Inflammatory macrophage (primary cell): ENCODE measurements around the gene CDK14.

Source experiments
- DNase-seq, 2 donors: peaks; one replicate each; pipeline ENCODE4 v3.0.0-alpha.2; 2020 to 2022
- total RNA-seq, 18 experiments: gene quantifications; one replicate each; lab custom pipeline; 2026; ENCODE audit warnings: mixed read lengths in 6 of 18, inconsistent platforms in 2 of 18; lab: John Stamatoyannopoulos, UW

The CDK14 gene
- total RNA-seq, result 41.2 to 110 (median 70.5) reads per million in 18 experiments

DNA sequence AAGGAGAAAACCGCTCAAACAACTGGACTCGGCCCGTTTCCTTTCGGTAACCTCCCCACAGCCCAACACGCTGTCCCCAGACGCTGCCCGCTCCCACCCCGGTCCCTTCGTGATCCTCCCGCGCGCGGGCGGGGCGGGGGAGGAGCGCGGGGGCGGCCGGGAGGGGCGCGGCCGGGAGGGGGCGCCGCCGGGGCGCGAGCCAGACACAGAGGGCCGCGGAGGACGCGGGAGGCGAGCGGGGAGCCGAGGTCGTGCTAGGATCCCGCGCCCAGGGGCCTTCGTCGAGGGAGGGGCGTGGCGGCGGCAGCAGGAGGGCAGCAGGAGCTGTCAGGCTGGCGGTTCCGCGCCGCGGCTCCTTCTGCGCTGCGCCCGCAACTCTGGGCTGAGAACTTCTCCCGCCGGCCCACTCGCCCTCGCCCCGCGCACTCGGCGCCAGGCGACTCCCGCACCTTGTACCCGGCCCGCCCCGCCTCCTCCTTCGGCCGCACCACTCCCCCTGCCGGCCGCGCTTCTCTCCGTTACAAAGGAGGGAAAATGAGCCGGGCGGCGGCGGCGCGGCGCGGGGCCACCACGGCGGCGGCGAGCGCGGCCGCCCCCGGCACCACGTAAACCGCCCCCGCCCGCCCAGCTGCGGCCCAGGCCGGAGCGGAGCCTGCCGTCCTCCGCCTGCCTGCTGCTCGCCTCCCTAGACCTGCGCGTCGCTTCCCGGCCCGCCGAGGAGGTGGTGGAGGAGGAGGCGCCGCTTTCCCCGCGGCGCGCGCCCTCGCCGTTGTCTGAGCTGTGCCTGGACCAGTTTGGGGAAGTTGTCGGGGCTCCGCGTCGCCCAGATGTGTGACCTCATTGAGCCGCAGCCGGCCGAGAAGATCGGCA is at the start of gene CDK14:
CDK14 (plus strand) TSS at position 521 of the 870 bp plus-strand sequence; CDS start at position 828, 307 bp downstream.
- DNase-seq, result peak; percentile 86 to 94

DNA sequence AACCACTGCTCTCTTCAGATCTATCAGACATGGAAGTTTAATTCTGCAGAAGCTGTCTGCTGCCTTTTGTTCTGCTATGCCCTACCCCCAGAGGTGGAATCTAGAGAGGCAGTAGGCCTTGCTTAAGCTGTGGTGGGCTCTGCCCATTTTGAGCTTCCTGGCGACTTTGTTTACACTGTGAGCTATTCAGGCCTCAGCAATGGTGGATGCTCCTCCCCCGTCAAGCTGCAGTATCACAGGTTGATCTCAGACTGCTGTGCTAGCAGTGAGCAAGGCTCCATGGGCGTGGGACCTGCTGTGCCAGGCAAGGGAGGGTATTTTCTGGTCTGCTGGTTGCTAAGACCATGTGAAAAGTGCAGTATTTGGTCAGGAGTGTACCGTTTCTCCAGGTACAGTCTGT is 45.1 kb upstream of the CDK14 start:
- no peak for DNase-seq

- DNase-seq, result peak in 1 of 2 donors; percentile 47
Observed at GRCh38 chr7:90552521-90552920, 43.6 kb upstream of the CDK14 start.

GRCh38 chr7:90560730-90561129 is 35.4 kb upstream of the CDK14 start:
- no peak for DNase-seq

DNA sequence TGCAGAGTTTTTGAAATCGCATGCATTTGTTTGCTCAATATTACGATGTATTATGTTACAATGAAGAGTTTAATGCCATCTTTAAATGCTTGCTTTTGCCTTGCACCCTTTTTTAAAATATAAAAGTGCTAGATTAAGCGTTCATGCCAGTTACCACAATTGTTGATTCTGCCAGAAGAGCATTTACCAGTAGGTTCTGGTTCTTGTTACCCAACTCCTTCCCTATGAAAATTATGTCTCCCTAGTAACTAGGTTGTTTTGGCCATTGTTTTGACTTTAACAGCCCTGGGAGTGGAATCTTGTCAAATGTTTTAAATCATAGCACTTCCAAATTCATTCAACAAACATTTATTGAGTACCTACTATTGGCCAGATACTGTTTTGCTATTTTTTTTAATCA is 32.8 kb upstream of the CDK14 start:
- no peak for DNase-seq

- DNase-seq, result no peak
Observed at GRCh38 chr7:90564455-90564854, 31.7 kb upstream of the CDK14 start.

- peak; percentile 55 to 88 for DNase-seq
Observed at GRCh38 chr7:90568213-90568612, 27.9 kb upstream of the CDK14 start.

- no peak for DNase-seq
Observed at GRCh38 chr7:90569368-90569767, 26.8 kb upstream of the CDK14 start.

- no peak for DNase-seq
Observed at GRCh38 chr7:90570373-90570959, 25.7 kb upstream of the CDK14 start.

DNA sequence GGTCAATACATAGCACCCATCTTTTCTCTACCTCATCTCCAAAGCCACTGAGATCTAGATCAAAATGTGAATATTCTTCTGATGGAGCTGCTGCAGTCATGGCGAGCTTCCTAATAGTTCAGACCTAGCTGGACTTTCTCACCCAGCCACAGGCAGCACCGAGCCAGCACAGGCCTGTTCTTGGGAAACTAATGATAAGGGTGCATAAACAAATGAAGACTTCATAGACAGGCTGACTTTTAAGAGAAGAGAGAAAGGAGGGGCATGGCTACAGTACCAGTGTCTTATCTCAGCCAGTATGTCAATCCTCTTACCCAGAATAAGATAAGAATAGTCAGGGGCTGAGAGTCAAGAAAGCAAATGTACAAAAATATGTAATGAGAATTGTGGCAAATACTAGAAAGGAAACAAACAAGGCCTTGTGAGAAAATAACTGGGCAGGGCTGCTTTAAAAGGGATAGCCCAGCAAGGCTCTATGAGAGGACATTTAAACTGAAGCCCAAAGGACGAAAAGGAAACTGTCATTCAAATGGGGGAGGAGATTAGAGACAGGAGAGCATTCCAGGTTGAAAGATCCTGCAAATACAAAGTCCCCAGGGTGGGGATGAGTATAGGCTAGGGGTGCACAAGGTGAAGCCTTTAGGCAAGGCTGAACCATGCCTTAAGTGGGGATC is 21.8 kb upstream of the CDK14 start:
- DNase-seq, result no peak

DNA sequence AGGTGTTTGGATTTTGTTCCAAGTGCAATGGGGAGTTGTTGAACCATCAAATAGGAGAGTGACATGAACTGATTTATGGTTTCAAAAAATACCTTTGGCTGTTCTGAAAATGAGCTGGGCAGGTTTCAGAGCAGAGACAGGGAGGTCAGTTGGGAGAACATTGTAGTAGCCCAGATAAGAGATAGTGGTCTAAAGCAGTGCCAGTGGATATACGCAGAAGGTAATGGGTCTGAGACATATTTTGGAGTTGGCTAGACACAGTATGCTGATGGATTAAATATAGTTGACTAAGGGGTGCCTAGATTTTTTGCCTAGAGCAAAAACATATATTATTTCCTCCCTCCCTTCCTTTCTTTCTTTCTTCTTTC is 21.3 kb upstream of the CDK14 start:
- DNase-seq, result no peak

DNA sequence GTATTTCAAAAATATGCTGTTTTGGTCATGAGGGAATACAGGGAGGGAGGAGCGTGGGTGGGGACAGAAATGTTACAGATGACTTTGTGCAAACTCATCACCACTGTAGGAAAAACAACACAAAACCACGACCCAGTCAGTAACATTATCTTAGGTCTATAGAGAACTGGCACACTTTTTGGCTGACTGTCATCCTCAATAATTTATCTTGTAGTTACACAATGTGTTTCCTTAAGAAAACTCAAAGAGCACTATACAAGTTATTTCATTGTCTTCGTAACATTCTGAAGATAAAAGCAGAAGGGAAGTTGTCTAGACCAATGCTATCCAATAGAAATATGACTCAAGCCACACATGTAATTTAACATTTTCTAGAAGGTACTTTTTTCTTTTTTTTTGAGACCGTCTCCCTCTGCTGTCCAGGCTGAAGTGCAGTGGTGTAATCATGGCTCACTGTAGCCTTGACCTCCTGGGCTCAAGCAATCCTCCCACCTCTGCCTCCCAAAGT is 16.9 kb upstream of the CDK14 start:
- DNase-seq, result peak; percentile 39 to 70

DNA sequence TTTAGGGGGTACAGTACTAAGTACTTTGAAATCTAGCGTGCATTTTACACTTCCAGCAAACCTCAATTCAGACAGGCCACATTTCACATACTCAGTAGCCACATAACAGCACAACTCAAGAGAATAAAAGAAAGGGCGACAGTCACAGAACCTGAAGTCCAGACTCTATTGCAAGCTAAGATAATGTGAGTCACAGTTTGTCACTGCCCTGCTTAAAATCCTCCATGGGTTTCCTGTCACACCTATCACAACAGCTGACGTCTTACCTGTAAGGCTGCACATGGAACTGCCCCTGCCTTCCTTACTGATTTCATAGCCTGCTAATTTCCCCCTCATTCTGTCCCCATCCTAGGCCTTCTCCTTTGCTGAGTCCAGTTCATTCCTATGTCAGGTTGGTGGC is 16.1 kb upstream of the CDK14 start:
- peak in 1 of 2 donors; percentile 1 for DNase-seq

- peak; percentile 55 to 93 for DNase-seq
Observed at GRCh38 chr7:90582164-90582563, 14.0 kb upstream of the CDK14 start.

DNA sequence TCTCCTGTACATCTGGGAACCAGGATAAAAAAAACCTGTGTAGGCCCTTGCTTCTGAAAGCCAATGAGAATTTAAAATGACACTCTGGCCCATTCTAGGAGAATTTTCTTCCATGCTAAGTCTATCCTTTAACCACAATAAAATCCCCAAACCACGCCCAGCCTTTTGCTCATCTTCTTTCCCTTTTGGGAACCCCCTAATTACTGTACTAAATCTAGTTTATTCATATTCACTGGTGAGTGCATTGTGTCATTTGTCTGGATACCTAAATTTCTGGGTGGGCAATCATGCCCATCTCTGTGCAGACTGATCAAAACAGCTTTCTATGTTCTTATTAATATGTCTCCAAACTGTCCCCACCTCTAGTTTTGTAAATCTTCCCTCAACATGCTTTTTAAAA is 11.7 kb upstream of the CDK14 start:
- no peak for DNase-seq

- no peak for DNase-seq
Observed at GRCh38 chr7:90586091-90586490, 10.0 kb upstream of the CDK14 start.

DNA sequence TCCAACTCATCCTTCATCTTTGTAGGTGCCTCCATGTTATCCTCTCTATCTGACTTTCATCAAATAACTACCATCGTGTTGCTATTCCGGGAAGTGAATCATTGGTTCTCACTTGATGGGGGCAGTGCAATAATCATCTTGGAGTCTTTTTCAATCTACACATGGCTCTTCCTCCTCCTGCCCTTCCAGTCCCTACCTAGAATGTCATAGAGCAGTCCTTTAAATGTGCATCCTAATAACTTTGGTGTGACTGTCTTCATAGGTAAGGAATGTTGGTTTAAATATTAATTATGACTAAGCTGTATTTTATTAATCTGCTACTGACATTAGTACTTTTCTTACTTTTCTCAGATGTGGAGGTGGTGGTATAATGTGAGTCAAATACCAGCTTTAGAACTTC is 8.4 kb upstream of the CDK14 start:
- DNase-seq, result no peak

DNA sequence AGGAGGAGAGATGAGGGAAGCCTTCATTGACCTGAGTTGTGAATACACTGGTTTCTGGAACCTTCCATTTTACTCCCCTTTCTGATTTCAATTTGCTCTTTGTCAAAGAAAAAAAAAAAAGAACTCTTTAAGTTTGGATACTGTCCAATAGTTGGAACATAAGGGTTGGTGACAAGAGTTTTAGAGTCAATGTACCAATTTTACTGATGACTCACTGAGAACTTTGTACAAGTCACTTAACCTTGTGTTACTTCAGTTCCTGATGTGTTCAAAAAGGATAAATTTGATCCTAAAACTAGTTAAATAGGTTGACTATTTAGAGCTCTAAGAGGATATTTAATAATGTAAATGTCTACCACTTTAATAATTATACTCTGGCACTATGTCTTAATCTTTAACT is 4.1 kb upstream of the CDK14 start:
- peak; percentile 26 to 68 for DNase-seq

- DNase-seq, result no peak
Observed at GRCh38 chr7:90593205-90593604, 2.9 kb upstream of the CDK14 start.

DNA sequence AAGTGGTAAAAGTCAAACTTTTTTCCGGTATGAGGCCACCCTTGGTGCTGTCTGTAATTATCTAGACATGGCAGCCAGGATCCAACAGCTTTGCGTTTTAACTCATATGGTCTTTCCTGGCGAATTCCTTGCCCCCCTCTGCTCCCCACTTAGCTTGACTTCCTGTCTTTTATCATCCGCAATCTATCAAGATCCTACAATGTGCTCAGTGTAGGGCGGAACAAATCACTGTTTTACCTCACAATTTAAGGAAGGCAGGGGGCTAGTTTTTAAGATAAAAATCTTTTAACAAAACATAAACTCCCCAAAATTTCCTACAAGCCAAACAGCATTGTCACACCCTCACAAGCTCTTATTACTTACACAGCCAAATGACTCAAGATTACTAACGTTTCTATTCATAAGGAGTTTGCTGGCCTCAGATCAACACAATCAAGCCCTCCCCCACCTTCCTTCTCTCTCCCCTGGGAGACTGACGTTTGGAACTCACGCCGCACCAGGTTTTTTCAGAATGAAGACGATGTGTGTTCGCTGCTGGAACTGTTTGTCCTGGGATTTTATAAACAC is 1.3 kb upstream of the CDK14 start:
- DNase-seq, result peak; percentile 17 to 23

- DNase-seq, result no peak
Observed at GRCh38 chr7:90595342-90595800, 750 bp upstream of the CDK14 start.

- peak; percentile 30 to 40 for DNase-seq
Observed at GRCh38 chr7:90596671-90597562, 796 bp downstream of the CDK14 start.
